Karpas-422 (cell line): ENCODE results near the gene CLEC3A. TPM values are rescaled to one million over a fixed set of nuclear protein-coding genes. Genes with fewer than 3 reads are reported as not detected.
"Not testable (repeated sequence)": the region's sequence is repeated elsewhere in the genome, so short reads cannot be mapped to it uniquely, and the experiment has no call there.

Experiments used
- DNase-seq: peaks from one replicate; pipeline ENCODE4 v3.0.0-alpha.2; 2015
- H2AFZ ChIP-seq: fragments of 200-600 bp; sonication (generic); 2 replicates; pipeline ENCODE4 v1.6.1; 2014; ENCODE audit warnings: antibody characterized with exemption, low read length, mixed read lengths
- H3K27ac ChIP-seq: fragments of 200-600 bp; sonication (generic); 2 replicates; pipeline ENCODE4 v1.5.1; 2014; ENCODE audit warnings: mild to moderate bottlenecking, low read length, moderate library complexity
- H3K27me3 ChIP-seq: fragments of 200-600 bp; sonication (generic); 2 replicates; pipeline ENCODE4 v1.6.1; 2014; ENCODE audit warnings: low read length, mixed read lengths
- H3K36me3 ChIP-seq: fragments of 200-600 bp; sonication (generic); 2 replicates; pipeline ENCODE4 v1.6.1; 2014; ENCODE audit warnings: low read length, mixed read lengths; ENCODE audit not compliant: insufficient read depth
- H3K4me1 ChIP-seq: fragments of 200-600 bp; sonication (generic); 2 replicates; pipeline ENCODE4 v1.6.1; 2014; ENCODE audit warnings: mild to moderate bottlenecking, low read length, mixed read lengths
- H3K4me2 ChIP-seq: fragments of 200-600 bp; sonication (generic); 2 replicates; pipeline ENCODE4 v1.6.1; 2014; ENCODE audit warnings: low read length, low read depth, mild to moderate bottlenecking; ENCODE audit not compliant: poor library complexity, severe bottlenecking
- H3K4me3 ChIP-seq: fragments of 200-600 bp; sonication (generic); 2 replicates; pipeline ENCODE4 v1.5.1; 2014; ENCODE audit warnings: mild to moderate bottlenecking, antibody characterized with exemption, low read length, mixed read lengths
- H3K79me2 ChIP-seq: fragments of 200-600 bp; sonication (generic); 2 replicates; pipeline ENCODE4 v1.6.1; 2014; ENCODE audit warnings: mild to moderate bottlenecking, low read length, mixed read lengths
- H3K9ac ChIP-seq: fragments of 200-600 bp; sonication (generic); 2 replicates; pipeline ENCODE4 v1.6.0; 2014; ENCODE audit warnings: low read length
- H3K9me2 ChIP-seq: fragments of 200-600 bp; sonication (generic), shearing (Covaris generic); replicated peaks from 2 replicates; pipeline ENCODE4 v1.6.0; 2014; ENCODE audit warnings: mild to moderate bottlenecking, low read length, moderate library complexity; ENCODE audit not compliant: insufficient read depth
- H3K9me3 ChIP-seq: fragments of 300-700, 200-600 bp; sonication (generic); 2 replicates; pipeline ENCODE4 v1.6.1; 2014; ENCODE audit warnings: low read length, mixed read lengths
- H4K20me1 ChIP-seq: fragments of 200-600 bp; sonication (generic); 2 replicates; pipeline ENCODE4 v1.6.1; 2014; ENCODE audit warnings: mild to moderate bottlenecking, antibody characterized with exemption, low read length, low read depth; ENCODE audit not compliant: insufficient read depth
- total RNA-seq: library from RNA; depleted of rRNA; stranded (reverse); fragments of >200 nt; shearing (Covaris generic); gene quantifications from 2 replicates; pipeline ENCODE4 v1.2.3, GENCODE V29; 2014; ENCODE audit warnings: low replicate concordance

CLEC3A gene
- total RNA-seq, 1 experiment from 2014 or later, result not detected

GRCh38 chr16:77991701-77992100 lies 30.6 kb upstream of the CLEC3A start:
- H3K4me3 ChIP-seq, result no peak overlapping the region
- H2AFZ ChIP-seq, result no peak overlapping the region
- no peak overlapping the region for H3K4me2 ChIP-seq
- no peaks in the 10 kb centered on the region for H4K20me1 ChIP-seq
- DNase-seq, result no peak
- H3K36me3 ChIP-seq, result no peaks in the 10 kb centered on the region
- no peaks in the 10 kb centered on the region; the same call in 1 of the 2 replicates for H3K9me3 ChIP-seq
- H3K9me2 ChIP-seq, result no peaks in the 10 kb centered on the region
- H3K27me3 ChIP-seq, result no peaks in the 10 kb centered on the region; the same call in 1 of the 2 replicates
- no peak overlapping the region for H3K27ac ChIP-seq
- H3K9ac ChIP-seq, result no peak overlapping the region
- no peaks in the 10 kb centered on the region for H3K79me2 ChIP-seq
- H3K4me1 ChIP-seq, result peaks cover 23% of the 10 kb centered on the region

DNA sequence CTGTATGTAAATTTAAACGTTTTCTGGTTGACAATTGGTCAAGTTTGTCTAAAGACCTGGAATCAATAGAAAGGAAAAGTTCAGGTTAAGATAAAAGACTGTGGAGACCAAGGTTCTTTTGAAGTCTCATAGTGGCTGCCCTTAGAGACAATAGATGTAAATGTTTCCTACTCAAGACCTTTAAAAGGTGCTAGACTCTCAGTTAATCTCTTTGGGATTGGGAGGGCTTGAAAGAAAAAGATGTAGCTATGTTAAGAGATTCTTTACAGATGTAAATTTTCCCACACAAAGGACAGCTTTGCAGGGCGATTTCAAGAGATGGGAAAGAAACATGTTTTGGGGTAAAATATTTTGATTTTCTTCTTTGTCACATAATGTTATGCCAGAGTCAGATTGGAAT lies 30.0 kb upstream of the CLEC3A start:
- not testable (repeated sequence) for DNase-seq, H3K9me2 ChIP-seq, H3K27me3 ChIP-seq, H2AFZ ChIP-seq, H3K36me3 ChIP-seq, H3K79me2 ChIP-seq, H3K4me3 ChIP-seq, H3K27ac ChIP-seq, H3K9ac ChIP-seq, H4K20me1 ChIP-seq, H3K9me3 ChIP-seq
- Histone ChIP-seq H3K4me1 (peaks cover 23% of the 10 kb centered on the region), H3K4me2 (peak overlapping the region; percentile 32)

- H3K4me2 ChIP-seq, result peak overlapping the region; percentile 32
These were observed 29.0 kb upstream of the CLEC3A start for GRCh38 chr16:77993111-77993985.

GRCh38 chr16:77995843-77996455 lies 26.4 kb upstream of the CLEC3A start:
- no peaks in the 10 kb centered on the region for H4K20me1 ChIP-seq
- H3K36me3 ChIP-seq, result no peaks in the 10 kb centered on the region
- no peaks in the 10 kb centered on the region; the same call in 1 of the 2 replicates for H3K27me3 ChIP-seq
- no peak overlapping the region for H3K4me2 ChIP-seq
- DNase-seq, result no peak
- no peaks in the 10 kb centered on the region for H3K79me2 ChIP-seq
- H3K4me1 ChIP-seq, result peaks cover 13% of the 10 kb centered on the region
- no peak overlapping the region for H3K9ac ChIP-seq
- no peak overlapping the region for H3K27ac ChIP-seq
- H3K4me3 ChIP-seq, result no peak overlapping the region
- H3K9me2 ChIP-seq, result no peaks in the 10 kb centered on the region
- H3K9me3 ChIP-seq, result no peaks in the 10 kb centered on the region; the same call in 1 of the 2 replicates
- no peak overlapping the region for H2AFZ ChIP-seq

More at GRCh38 chr16:77993111-77993985, 29.0 kb upstream of the CLEC3A start:
- no peak overlapping the region for H3K9ac ChIP-seq
- H3K36me3 ChIP-seq, result no peaks in the 10 kb centered on the region
- H3K9me3 ChIP-seq, result no peaks in the 10 kb centered on the region; the same call in 1 of the 2 replicates
- H3K9me2 ChIP-seq, result no peaks in the 10 kb centered on the region
- H3K27me3 ChIP-seq, result no peaks in the 10 kb centered on the region; the same call in 1 of the 2 replicates
- H3K4me1 ChIP-seq, result peaks cover 14% of the 10 kb centered on the region
- H3K4me3 ChIP-seq, result no peak overlapping the region
- no peaks in the 10 kb centered on the region for H4K20me1 ChIP-seq
- no peaks in the 10 kb centered on the region for H3K79me2 ChIP-seq
- no peak overlapping the region for H2AFZ ChIP-seq
- H3K27ac ChIP-seq, result no peak overlapping the region
- DNase-seq, result peak; percentile 59

- H3K4me2 ChIP-seq, result no peak overlapping the region
- no peak for DNase-seq
- no peaks in the 10 kb centered on the region for H4K20me1 ChIP-seq
- H3K27me3 ChIP-seq, result no peaks in the 10 kb centered on the region; the same call in 1 of the 2 replicates
- no peaks in the 10 kb centered on the region; the same call in 1 of the 2 replicates for H3K9me3 ChIP-seq
- no peaks in the 10 kb centered on the region for H3K9me2 ChIP-seq
- H3K36me3 ChIP-seq, result no peaks in the 10 kb centered on the region
- no peak overlapping the region for H3K4me3 ChIP-seq
- peaks cover 9% of the 10 kb centered on the region for H3K4me1 ChIP-seq
- H3K9ac ChIP-seq, result no peak overlapping the region
- H3K79me2 ChIP-seq, result no peaks in the 10 kb centered on the region
- no peak overlapping the region for H2AFZ ChIP-seq
- no peak overlapping the region for H3K27ac ChIP-seq
These were observed 23.9 kb upstream of the CLEC3A start for GRCh38 chr16:77998350-77999023.

GRCh38 chr16:78001451-78002025 lies 20.8 kb upstream of the CLEC3A start:
- Histone ChIP-seq H3K27ac (no peak overlapping the region), H4K20me1 (no peaks in the 10 kb centered on the region), H2AFZ (no peak overlapping the region), H3K9me2 (no peaks in the 10 kb centered on the region), H3K36me3 (no peaks in the 10 kb centered on the region), H3K27me3 (no peaks in the 10 kb centered on the region), H3K4me1 (peaks cover 7% of the 10 kb centered on the region; the same call in 1 of the 2 replicates), H3K9me3 (no peaks in the 10 kb centered on the region), H3K4me2 (no peak overlapping the region), H3K9ac (no peak overlapping the region), H3K4me3 (no peak overlapping the region), H3K79me2 (no peaks in the 10 kb centered on the region)
- DNase-seq, result no peak

- Histone ChIP-seq H3K79me2 (no peaks in the 10 kb centered on the region), H2AFZ (0 out of 2 replicates have a peak overlapping the region, but pooled peaks have one; percentile 85), H3K4me2 (peak overlapping the region; percentile 6), H3K4me1 (peaks cover 7% of the 10 kb centered on the region; the same call in 1 of the 2 replicates), H3K36me3 (no peaks in the 10 kb centered on the region), H3K9ac (no peak overlapping the region), H3K27me3 (no peaks in the 10 kb centered on the region), H3K9me3 (no peaks in the 10 kb centered on the region), H3K9me2 (no peaks in the 10 kb centered on the region), H3K4me3 (no peak overlapping the region), H4K20me1 (no peaks in the 10 kb centered on the region), H3K27ac (no peak overlapping the region)
- peak; percentile 98 for DNase-seq
These were observed 19.3 kb upstream of the CLEC3A start for GRCh38 chr16:78002915-78003538.
